CD4-positive, alpha-beta T cell treated with Interferon gamma for 1 hour (primary cell): ENCODE results near the gene MINDY4.

ENCODE experiments used
- DNase-seq: peaks from one replicate; pipeline ENCODE4 v3.0.0-alpha.2; 2020

MINDY4 gene

DNA sequence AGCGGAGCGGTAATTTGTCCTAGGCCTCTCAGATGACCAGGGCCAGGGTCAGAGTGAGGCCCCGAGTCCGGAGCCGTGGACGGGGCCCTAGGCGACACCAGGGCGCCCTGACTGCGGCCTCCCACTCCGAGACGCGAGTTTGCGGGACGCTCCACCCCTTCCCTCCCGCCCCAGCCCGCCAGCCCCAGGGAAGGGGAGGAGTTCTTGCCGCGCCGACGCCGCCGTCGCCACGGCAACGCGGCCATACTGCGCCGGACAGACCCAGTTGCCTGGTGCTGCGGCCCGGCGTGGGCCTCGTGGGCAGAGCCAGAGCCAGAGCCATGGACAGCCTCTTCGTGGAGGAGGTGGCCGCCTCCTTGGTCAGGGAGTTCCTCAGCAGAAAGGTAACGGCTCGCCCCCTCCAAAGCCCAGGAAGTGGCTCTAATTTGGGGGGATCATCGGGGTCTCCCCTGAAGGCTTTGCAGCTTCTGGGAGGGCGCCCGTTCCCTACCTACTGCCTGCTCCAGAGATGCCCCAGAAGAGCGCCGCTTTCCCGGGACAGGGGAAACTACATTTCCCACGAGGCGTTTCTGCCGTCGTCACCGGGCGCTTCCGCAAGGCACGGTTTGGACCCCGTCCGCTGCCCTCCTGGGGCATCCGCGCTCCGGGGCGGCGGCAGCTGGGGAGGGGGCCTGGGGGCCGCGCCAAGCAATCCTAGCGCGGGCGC, at the start of gene MINDY4:
Gene MINDY4 (plus strand): TSS at position 244 of the 706 bp plus-strand sequence. CDS start 77 bp downstream, at position 321.
- peak; percentile 76 for DNase-seq

DNA sequence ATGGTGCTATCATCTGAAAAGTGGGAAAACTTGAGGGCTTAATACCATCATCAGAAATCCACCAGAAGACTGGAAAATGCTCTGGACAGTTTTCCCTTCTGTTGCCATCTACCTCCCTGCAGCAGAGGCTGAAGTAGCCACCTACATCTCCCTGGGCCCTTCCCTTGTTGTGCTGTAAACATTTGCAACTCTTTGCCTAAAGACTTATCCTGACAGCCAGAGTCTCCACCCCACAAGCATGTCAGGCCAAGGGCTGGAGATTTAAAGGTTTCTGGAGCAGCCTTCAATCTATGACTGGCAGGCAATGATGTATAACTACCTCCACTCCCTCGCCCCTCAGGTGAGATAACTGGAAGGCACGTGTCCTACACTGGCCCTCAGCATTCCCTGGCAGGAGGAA, 49.0 kb upstream of the MINDY4 start:
- DNase-seq: no peak

DNA sequence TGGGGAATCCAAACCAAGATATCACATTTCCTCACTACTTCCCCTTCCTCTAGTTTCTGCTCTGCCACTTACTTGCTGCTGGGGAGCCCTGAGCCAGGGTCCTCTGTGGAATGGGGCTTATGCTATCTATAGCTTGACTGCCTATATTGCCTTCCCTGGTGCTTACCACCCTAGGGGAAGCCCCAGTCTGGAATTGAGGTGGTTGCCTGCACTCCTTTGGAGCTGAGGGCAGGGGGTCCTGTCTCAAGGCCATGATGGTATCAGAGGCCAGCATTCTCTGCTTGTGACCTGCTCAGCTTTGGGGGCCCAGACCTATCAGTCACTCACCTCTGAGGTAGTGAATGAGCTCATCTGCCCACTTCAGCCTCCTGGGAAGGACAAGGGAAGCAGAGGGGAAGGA, 48.5 kb upstream of the MINDY4 start:
- DNase-seq: no peak

DNA sequence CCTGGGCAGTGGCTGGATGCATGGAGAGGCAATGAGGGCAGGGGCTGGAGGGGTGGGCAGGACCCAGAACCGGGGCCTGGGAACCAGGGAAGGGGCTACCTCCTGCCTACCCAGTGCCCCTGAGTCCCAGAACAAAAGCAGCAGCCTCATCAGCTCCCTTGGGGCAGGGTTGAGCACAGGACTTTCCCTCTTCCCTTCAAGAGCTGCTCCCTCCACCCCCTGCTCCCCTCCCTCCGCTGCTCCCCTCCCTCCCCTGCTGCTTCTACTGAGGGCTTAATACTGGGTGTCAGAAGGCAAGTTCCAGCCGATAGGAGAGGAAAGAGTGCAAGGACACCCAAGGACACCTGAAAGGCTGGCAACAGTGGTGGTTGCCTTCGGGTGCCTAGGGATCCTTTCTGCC, 47.4 kb upstream of the MINDY4 start:
- DNase-seq: no peak

DNA sequence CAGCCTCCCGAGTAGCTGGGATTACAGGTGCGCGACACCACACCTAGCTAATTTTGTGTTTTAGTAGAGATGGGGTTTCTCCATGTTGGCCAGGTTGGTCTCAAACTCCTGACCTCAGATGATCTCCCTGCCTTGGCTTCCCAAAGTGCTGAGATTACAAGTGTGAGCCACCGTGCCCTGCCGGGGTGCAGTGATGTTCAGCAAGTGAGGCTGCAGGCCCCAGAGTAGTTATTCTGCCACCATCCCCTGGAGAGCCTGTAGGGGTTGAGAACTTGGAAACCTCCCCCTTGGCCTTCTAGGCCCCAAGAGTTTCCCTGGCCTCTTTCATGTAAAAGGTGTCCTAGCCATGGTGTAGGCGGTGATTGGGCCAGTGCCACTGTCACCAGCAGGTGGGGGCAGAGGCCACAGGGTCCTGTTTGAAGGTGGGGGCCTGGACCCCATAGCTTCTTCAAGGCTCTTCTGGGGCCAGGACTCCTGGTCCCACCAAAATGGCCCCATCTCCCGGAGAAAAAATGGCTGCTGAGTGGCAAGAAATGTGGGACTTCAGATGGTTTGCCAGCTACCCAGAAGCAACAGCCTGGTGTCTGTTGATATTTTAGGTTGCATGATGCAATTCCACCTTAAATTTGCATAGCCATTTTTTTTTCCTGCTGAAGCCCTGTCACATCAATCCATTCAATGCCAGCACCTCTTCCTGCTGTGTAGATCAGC, 44.8 kb upstream of the MINDY4 start:
- DNase-seq: no peak

DNA sequence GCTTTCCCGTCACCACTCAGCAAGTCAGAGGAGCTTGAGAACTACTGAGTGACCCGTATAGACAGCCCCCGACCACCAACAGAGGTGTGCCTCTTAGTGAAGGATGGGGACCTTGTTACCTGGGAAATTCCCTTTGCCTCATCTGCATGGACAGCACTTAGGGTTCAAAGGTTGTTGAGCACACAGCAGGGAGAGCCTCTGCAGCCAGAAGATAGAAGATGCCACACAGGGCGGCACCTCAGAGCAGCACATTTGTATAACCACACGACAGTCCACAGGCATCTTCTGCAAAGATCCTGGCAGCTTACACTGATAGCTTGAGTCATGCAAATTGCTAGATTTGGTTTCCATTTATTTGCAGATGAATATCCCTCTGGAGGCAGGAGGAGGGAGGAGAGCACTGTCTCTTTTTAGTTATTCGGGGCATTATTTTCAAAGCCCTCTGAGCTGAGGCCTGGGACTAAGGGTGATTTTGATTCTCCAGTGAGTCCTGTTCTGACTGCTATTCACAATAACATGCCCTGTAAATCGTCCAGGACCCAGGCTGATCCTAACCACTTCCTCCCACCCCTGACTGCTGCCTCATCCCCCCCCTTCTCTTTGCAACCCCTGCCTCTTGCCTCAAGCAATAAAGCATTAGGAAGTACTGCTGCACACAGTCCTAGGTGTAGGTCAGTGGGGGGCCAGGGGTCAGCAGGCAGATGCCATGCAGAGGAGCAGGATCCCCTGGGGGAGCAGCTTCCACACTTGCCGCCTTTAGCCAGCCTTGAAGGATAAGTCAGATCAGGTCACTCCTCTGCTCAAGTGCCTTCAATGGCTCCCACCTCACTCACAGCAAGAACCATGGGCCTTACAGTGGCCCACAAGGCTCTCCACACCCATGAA, 43.9 kb upstream of the MINDY4 start:
- DNase-seq: peak; percentile 36

DNA sequence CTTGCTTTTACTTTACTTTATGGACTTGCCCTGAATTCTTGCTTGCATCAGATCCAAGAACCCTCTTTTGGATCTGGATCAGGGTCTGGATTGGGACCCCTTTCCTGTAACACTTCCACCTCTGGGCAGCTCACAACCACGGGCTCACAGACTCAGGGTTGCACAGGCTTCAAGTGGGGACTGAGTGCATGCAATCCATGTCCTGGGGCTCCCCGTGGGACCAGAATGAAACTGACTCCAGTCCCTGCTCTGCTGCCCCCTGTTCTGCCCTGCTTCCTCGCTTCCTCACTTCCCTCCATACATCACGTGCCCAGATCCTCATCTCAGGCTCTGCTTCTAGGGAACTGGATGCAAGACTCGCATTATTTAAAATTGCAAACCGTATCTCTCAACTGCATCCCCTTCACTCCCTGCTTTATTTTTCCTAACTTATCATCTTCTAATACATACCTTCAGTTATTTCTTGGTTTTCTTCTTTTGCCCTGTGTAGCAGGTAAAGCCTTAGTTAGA, 42.6 kb upstream of the MINDY4 start:
- no peak for DNase-seq

DNA sequence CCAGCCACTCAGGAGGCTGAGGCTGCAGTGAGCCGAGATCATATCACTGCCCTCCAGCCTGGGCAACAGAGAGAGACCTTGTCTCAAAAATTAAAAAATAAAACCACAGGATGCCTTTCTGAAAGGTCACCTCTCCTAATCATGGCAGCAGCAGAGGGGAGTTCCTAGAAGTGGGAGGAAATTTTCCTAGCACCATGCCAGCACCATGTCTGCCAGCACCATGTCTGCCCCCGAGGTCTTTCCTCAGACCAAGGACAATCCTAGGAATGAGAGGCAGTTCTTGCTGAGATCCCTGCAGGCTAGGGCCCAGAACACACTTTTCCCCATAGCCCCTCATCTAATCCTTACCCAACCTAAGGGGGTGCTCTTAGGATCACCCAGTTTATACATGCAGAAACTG, 41.6 kb upstream of the MINDY4 start:
- no peak for DNase-seq

DNA sequence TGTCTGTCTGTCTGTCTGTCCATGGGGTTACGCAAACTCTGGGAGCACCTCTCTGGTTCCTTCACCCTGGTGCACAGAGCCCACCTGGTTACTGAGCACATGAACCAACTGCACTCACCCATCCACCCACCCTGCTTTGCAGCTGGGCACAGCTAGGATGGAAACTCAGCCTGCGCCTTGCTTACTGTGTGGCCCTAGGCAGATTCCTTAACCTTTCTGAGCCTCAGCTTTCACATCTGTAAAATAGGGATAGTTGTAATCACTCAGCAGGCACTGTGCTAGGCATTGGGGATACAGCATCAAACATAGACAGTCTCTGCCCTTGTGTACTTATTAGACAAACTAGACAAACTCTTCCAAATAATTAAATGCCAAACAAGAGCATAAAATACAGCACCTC, 41.1 kb upstream of the MINDY4 start:
- DNase-seq: no peak

DNA sequence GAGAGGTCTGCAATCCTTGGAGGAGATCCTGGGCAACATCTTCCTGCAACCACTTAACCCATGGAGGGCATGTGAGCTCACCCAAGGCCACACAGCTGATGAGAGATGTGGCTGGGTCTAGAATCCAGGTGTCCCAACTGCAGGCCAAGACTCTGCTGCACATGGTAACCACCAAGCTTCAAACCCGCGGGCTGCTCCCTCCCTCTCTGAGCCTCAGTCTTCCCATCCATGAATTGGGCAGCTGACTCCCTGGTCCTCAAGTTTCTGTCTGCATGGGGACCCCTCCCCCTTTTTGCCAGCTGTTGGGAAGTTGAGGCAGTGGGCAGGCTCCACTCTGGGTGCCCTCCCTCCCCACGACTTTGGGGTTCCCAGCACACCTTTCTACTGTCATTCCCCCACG, 40.2 kb upstream of the MINDY4 start:
- no peak for DNase-seq

DNA sequence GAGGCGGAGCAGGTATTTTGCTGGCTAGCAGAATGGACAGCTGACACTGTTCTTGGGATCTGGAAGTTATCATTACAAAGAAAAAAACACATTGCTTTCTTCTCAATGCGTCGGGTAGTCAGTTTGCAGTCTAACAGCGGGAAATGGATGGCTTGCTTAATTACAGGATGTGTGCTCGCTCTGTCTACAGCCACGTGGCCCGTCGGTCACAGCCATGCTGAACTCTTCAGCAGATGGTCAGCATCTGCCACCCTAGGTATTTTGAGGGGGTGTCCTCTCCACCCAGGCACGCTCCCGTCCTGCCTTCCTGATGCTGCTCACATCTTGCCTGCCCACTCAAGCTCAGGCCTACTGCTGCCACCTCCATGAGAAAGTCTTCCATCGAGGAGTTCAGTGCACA, 39.6 kb upstream of the MINDY4 start:
- no peak for DNase-seq

DNA sequence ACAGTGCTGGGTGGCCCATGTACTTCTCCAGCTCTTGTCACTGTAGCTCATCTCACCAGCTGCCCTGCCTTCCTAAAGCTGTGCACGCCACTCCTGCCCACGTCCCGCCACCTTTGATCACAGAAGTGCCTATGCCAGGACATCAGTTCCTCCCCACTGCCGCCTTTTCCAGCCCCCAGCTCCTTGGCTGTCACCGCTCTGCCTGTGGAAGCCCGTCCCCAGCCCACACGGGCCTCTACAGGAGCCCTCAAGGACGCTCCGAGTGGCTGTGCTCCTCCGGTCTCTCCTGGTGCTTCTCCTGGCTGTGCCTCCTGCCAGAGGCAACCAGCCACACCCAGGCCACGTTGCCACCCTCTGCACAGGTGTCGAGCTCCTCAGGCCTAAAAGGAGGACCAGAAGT, 38.6 kb upstream of the MINDY4 start:
- DNase-seq: no peak

DNA sequence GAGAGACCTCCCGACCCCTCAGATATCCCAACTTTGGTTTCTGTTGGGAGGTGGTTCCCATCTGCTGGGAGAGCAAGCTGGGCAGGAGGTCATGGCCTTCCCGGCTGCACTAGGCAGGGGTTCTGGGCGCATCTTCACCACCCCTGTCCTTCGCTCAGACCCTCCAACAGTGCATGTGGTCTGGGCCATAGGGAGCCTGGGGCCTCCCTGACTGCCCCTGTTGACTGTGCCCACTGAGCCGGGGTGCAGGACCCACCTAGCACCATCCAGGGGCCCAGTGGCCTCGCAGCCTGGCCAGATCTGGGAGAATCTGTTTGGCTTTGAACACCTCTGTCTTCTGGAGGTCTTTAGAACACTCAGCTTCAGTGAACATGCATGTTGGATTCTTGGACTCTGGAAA, 38.0 kb upstream of the MINDY4 start:
- DNase-seq: no peak

DNA sequence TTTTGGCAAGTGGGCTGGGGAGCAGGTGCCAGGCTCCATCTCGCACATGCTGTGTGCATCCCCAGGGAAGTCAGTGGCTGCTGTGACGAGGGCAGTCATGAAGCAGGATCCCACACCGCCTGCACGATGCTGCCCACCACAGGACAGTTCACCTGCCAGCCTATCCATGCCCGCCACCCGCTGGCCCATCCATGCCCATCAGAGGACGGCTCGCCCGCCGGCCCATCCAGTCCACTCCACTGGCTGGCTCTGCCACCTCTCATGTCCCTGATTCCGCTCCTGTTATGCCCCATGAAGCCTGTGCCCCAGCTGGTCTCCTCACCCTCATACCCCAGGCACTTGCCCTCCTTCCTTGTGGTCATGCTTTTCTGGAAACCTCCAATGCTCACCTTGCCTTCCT, 37.5 kb upstream of the MINDY4 start:
- DNase-seq: no peak

DNA sequence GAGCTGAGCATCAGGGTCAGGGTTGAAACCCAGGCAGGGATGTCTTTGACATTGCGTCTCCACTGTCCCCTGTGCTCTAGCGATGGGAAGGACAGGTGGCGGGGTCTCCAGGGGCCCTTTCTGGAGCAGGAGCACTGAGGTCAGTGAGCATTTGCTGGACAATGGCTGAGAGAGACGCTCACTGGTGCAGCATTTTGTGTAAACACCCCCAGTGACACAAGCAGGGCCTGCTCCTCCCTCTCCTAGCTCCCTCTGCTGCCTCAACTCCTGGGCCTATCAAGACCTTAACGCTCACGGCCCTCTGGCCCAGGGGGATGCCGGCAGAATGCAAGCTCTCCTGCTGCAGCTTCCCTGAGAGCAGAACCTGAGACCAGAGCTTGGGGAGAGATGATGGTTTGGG, 36.7 kb upstream of the MINDY4 start:
- no peak for DNase-seq

DNA sequence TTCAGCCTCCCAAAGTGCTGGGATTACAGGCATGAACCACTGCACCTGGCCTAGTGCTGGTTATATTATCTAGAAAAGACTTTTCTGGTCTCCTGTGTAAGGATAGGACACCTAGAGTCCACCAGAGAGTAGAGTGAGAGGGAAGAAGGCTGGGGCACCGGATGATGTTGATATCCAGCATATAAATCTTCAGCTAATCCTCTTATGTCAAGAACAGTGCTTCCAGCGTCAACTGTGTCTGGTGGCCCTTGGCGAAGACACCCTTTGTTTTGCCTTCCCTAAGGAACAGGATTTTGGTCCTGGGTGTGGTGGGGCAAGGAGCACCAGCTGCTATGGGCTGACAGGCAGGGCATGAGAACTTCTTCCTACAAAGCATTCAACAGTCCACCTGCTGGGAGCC, 35.6 kb upstream of the MINDY4 start:
- DNase-seq: no peak

DNA sequence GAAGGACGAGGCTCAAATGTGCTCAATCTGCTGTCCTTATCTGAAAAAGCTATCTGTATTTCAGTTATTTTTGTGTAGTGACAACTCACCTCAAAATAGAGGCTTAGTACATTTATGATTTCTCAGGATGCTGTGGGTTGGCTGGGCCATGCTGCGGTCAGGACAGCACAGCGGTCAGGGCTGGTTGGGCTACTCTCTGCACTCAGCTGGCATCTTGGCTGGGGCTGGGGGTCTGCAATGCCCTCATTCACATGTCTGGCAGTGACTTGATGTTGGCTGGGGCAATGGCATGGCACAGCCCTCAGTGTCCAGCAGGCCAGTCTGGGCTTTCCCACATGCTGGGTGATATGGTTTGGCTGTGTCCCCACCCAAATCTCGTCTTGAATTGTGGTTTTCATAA, 34.9 kb upstream of the MINDY4 start:
- DNase-seq: no peak

DNA sequence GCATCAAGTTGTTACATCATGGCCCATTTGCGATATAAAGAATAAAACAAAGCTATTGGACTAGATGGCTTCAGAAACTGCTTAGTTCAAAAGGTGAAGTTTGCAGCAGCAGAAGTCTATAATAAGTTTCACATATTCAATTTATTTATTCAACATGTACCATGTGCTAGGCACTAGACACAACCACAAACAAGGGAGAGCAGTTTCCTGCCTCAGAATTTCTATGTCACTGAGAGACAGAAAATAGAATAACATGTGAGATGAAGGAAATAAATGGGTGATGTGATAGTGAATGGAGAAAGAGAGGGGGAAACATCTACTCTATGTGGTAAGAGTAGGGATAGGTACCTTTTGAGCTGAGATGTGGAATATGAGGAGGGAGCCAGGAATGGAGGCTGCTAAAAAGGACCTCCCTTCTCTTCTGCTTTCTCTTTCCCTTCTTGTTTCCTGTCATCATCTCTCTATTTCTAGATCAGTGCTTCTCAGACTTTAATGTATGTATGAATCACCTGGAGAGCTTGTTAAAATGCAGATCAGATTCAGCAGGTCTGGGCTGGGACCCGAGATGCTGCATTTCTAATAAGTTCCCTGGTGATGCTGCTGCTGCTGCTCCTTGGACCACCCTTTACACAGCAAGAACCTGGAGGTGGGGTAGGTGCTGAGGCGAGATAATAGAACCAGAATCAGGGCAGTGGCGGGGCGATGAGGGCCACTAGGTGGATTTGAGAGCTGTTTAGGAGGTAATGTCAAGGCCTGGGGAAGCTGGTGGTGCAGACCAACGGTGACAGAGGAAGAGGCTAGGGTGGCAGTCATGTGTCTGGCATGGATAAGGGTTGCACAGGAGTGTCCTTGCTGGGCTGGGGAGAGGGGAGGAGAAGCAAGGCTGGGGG, 32.9 kb upstream of the MINDY4 start:
- DNase-seq: no peak

DNA sequence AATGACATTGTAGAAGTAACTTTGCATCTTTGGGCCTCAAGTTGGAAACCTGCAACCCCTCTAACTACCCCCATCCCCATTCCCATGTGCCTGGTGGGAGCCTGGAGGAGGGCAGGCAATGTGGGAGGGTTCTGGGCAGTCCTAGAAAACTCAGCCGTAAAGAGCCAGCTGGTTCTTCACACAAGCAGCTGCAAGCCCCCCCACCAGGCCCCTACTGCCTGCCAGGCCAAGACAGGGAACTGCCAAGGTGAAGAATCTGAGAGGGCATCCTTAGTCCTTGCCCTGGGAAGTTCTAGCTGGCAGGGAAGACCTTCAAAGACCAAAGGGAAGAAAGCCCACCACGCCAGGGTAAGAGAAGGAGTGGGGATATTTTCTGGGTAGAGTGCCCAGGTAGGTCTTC, 31.5 kb upstream of the MINDY4 start:
- DNase-seq: no peak

DNA sequence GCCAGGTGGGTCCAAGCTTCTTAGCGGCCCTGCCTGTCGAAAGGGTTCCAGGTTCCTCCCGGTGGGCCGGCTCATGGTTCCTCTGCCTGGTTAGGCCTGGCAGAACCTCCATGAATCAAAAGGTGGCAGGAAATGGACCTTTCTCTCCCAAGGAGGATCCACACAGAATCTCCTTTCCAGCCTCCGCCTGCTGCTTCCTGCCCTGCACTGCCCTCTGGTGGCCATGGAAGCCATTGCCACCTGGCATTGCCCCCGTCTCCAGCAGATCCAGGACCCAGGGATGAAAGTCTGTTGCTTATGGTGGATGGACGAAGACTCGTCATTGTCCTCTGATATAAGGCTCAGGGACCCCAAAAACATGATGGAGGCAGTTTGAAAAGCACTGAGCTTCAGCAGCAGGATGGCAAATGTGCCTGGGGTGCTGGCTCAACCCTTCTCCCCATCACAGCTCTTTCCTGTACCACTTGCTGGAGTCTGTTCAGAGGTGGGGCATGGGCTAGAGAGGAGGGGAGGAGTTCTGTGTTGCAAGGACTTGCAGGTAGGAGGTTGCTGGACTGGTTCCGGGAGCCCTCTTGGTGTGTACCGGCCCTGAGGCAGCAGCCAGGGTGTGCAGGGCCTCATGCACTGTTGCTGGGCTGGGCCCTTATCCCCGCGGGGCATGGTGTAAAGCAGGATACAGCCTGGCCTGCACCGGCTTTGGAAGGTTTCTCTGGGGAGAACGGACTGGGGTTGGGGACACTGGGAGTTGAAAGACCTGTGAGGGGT, 30.6 kb upstream of the MINDY4 start:
- DNase-seq: peak; percentile 58

DNA sequence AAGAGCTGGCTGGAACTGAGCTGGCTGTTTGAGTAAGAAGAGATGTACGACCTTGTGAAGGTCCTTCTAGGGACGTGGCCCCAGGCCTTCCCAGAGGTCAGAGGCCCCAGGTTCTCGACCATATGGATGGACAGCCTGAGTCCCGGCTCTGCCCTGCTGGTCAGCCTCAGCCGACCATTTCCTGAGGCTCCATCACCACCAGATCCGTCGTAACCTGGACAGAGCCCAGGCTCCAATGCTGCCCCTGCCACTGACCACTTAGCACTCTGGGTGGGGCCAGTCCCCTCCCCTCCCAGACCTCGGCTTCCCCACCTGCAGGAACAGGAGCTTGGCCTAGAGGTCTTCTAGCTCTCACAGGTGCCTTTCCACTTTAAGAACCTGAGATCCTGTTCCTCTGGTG, 29.9 kb upstream of the MINDY4 start:
- DNase-seq: no peak
